ENCODE measurements around the gene BAZ2B.

Gene BAZ2B

GRCh38 chr2:159550231-159550630 is 66.1 kb downstream of the BAZ2B start:
- TF ChIP-seq, protein P1, sequence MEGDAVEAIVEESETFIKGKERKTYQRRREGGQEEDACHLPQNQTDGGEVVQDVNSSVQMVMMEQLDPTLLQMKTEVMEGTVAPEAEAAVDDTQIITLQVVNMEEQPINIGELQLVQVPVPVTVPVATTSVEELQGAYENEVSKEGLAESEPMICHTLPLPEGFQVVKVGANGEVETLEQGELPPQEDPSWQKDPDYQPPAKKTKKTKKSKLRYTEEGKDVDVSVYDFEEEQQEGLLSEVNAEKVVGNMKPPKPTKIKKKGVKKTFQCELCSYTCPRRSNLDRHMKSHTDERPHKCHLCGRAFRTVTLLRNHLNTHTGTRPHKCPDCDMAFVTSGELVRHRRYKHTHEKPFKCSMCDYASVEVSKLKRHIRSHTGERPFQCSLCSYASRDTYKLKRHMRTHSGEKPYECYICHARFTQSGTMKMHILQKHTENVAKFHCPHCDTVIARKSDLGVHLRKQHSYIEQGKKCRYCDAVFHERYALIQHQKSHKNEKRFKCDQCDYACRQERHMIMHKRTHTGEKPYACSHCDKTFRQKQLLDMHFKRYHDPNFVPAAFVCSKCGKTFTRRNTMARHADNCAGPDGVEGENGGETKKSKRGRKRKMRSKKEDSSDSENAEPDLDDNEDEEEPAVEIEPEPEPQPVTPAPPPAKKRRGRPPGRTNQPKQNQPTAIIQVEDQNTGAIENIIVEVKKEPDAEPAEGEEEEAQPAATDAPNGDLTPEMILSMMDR (IDR thresholded peaks at IDR 0.05): no peak
- H3K4me3 ChIP-seq: no peak overlapping the region
- no peak for DNase-seq (ENCODE audit: low spot score)
- H3K27ac ChIP-seq: no peak overlapping the region

GRCh38 chr2:159549234-159549633 is 67.1 kb downstream of the BAZ2B start:
- Histone ChIP-seq H3K27ac (no peak overlapping the region), H3K4me3 (no peak overlapping the region)
- TF ChIP-seq, protein P1 (IDR thresholded peaks at IDR 0.05): no peak
- DNase-seq (ENCODE audit: low spot score): no peak

- Histone ChIP-seq H3K4me3 (no peak overlapping the region), H3K27ac (no peak overlapping the region)
- DNase-seq (ENCODE audit: low spot score): no peak
- TF ChIP-seq, protein P1 (IDR thresholded peaks at IDR 0.05): no peak
Measured at GRCh38 chr2:159546716-159547430, 69.5 kb downstream of the BAZ2B start.

- TF ChIP-seq, protein P1 (IDR thresholded peaks at IDR 0.05): no peak
- H3K4me3 ChIP-seq: no peak overlapping the region
- no peak for DNase-seq (ENCODE audit: low spot score)
- no peak overlapping the region for H3K27ac ChIP-seq
Measured at GRCh38 chr2:159546039-159546438, 70.3 kb downstream of the BAZ2B start.

GRCh38 chr2:159545085-159545484 is 71.3 kb downstream of the BAZ2B start:
- TF ChIP-seq, protein P1 (IDR thresholded peaks at IDR 0.05): no peak
- no peak overlapping the region for H3K4me3 ChIP-seq
- DNase-seq (ENCODE audit: low spot score): no peak
- no peak overlapping the region for H3K27ac ChIP-seq

GRCh38 chr2:159542101-159542500 is 74.2 kb downstream of the BAZ2B start:
- TF ChIP-seq, protein P1 (IDR thresholded peaks at IDR 0.05): no peak
- no peak overlapping the region for H3K4me3 ChIP-seq
- DNase-seq (ENCODE audit: low spot score): no peak
- no peak overlapping the region for H3K27ac ChIP-seq

DNA sequence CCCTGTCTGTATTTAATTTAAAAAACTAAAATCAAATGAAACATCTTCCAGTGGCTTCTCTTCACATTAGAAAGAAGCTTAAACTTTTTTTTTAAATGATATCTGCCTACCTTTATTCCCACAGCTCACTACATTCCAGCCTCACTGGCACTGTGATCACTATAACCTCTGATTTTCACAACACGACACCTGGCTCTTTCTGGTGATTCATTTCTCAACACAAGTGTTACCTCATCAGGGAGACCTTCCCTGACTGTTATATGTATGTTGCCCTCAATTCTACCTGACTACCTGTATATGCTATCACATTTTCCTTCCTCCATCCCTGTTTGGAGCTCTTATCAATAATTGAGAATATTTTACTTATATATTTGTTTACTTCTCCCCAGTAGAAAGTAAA is 76.6 kb downstream of the BAZ2B start:
- DNase-seq (ENCODE audit: low spot score): no peak
- H3K27ac ChIP-seq: no peak overlapping the region
- no peak overlapping the region for H3K4me3 ChIP-seq
- TF ChIP-seq, protein P1 (IDR thresholded peaks at IDR 0.05): no peak
